H1 (cell line): Measurements from ENCODE around the gene SMIM35.

Experiments used
- BCL11A ChIP-seq, 2 experiments: IDR thresholded peaks; one replicate each; pipeline ENCODE4 v1.6.1; 2011; ENCODE audit warnings: low read depth in 2 of 2, low read length in 2 of 2, mild to moderate bottlenecking in 2 of 2
- CTCF ChIP-seq, 3 experiments: IDR thresholded peaks; 1 replicate in 2 of 3; 2 replicates in 1 of 3; pipeline versions ENCODE4 v1.5.1 to v1.6.1; 2011; ENCODE audit warnings: low read length in 3 of 3, mild to moderate bottlenecking in 3 of 3, inconsistent platforms in 2 of 3, low read depth in 1 of 3, moderate library complexity in 1 of 3; ENCODE audit not compliant: insufficient read depth in 1 of 3; ENCODE audit errors: control extremely low read depth in 1 of 3
- HDAC6 ChIP-seq: IDR thresholded peaks from one replicate; pipeline ENCODE4 v1.7.1; 2012; ENCODE audit warnings: low read depth, mild to moderate bottlenecking, inconsistent platforms, low read length, moderate library complexity
- JUND ChIP-seq: IDR thresholded peaks from 2 replicates; pipeline ENCODE4 v1.6.1; 2011; ENCODE audit warnings: mild to moderate bottlenecking, improper control_type of control experiment, low read length
- KDM5A ChIP-seq: fragments of 200-600 bp; IDR thresholded peaks from 2 replicates; pipeline ENCODE4 v1.7.1; 2012; ENCODE audit warnings: mild to moderate bottlenecking, low read length, inconsistent platforms, mixed read lengths
- MAFK ChIP-seq: IDR thresholded peaks from 2 replicates; pipeline ENCODE4 v1.6.1; 2012; ENCODE audit warnings: low read depth, mild to moderate bottlenecking, improper control_type of control experiment, low read length
- POLR2A ChIP-seq, 2 experiments: IDR thresholded peaks; 1 replicate in 1 of 2; 2 replicates in 1 of 2; pipeline ENCODE4 v1.6.1; 2011; ENCODE audit warnings: low read depth in 2 of 2, low read length in 2 of 2, mild to moderate bottlenecking in 2 of 2; ENCODE audit errors: control extremely low read depth in 1 of 2
- YY1 ChIP-seq: IDR thresholded peaks from 2 replicates; pipeline ENCODE4 v1.6.1; 2011; ENCODE audit warnings: low read depth, mild to moderate bottlenecking, low read length
- ZNF274 ChIP-seq: IDR thresholded peaks from 2 replicates; pipeline ENCODE4 v1.7.0; 2012; ENCODE audit warnings: low read length, borderline replicate concordance; ENCODE audit errors: extremely low read depth

GRCh38 chr11:118120793-118121192 is 34.0 kb upstream of the SMIM35 start:
- TF ChIP-seq POLR2A (IDR thresholded peaks at IDR 0.05; ENCODE audit: control extremely low read depth in 1 of 2, low read depth in 2 of 2, low read length in 2 of 2), result no peak
- no peak for TF ChIP-seq JUND
- TF ChIP-seq KDM5A, result no peak
- no peak for TF ChIP-seq YY1
- TF ChIP-seq BCL11A (IDR thresholded peaks at IDR 0.05; ENCODE audit: low read depth in 2 of 2, low read length in 2 of 2), result no peak
- no peak for TF ChIP-seq CTCF (IDR thresholded peaks at IDR 0.05; ENCODE audit: control extremely low read depth in 1 of 3, insufficient read depth in 1 of 3, low read depth in 1 of 3, low read length in 3 of 3)
- no peak for TF ChIP-seq MAFK
- TF ChIP-seq ZNF274, result no peak
- no peak for TF ChIP-seq HDAC6
